Lower leg skin (tissue), 4 donors: ENCODE results near the gene FER1L5. TPM values are rescaled to one million over a fixed set of nuclear protein-coding genes. Genes with fewer than 3 reads are reported as not detected.

Source experiments
- DNase-seq, 2 donors: peaks; one replicate each; pipeline ENCODE4 v3.0.0-alpha.2; 2019; ENCODE audit warnings: low spot score in 2 of 2
- H3K4me3 ChIP-seq: fragments of 200-600 bp; sonication (generic); 2 replicates; pipeline ENCODE4 v1.5.1; 2017; ENCODE audit warnings: mild to moderate bottlenecking, low read depth; ENCODE audit not compliant: poor library complexity, severe bottlenecking
- CTCF ChIP-seq, 3 donors: fragments of 450-650 bp; IDR thresholded peaks; one replicate each; pipeline ENCODE4 v1.5.1; 2016; ENCODE audit warnings: antibody characterized with exemption in 3 of 3, mild to moderate bottlenecking in 3 of 3, moderate library complexity in 2 of 3
- POLR2A ChIP-seq, 2 donors: fragments of 450-650 bp; IDR thresholded peaks; one replicate each; pipeline ENCODE4 v1.6.1; 2016 to 2017; ENCODE audit warnings: antibody characterized with exemption in 2 of 2, mild to moderate bottlenecking in 1 of 2, moderate library complexity in 1 of 2
- WGBS, 2 donors: methylation state at CpG; one replicate each; pipeline ENCODE4 v1.1.5; 2018; 5-methylcytosine and 5-hydroxymethylcytosine counted together
- intact Hi-C: fragments of 100-400 bp; cut with DNase I; formaldehyde crosslinking; loops from one replicate; pipeline ENCODE4 v1.15.0; 2023; ENCODE audit warnings: low total_unique reads
- total RNA-seq, 4 donors: library from RNA; depleted of rRNA; stranded (reverse); fragments of >200 nt; gene quantifications; one replicate each; pipeline ENCODE4 v1.1.0, GENCODE V29; 2016

The FER1L5 gene
- total RNA-seq, 4 donors from 2014 or later: not detected

- WGBS, 2 donors: 89 to 92% methylated on average over 3 of the region's 3 CpGs
- TF ChIP-seq CTCF (IDR thresholded peaks at IDR 0.05) (no peak), POLR2A (IDR thresholded peaks at IDR 0.05) (no peak)
- no peak overlapping the region for H3K4me3 ChIP-seq
- intact Hi-C loops: no loop called here
- DNase-seq: no peak
Observed at GRCh38 chr2:96710985-96711384, 68.4 kb downstream of the FER1L5 start.

- WGBS, 2 donors: 89 to 92% methylated on average over 5 of the region's 5 CpGs
- DNase-seq: no peak
- H3K4me3 ChIP-seq: no peak overlapping the region
- TF ChIP-seq CTCF (IDR thresholded peaks at IDR 0.05): no peak
- TF ChIP-seq POLR2A (IDR thresholded peaks at IDR 0.05): no peak
- intact Hi-C loops: no loop called here
Observed at GRCh38 chr2:96715658-96716057, 73.1 kb downstream of the FER1L5 start.

- intact Hi-C loops: no loop called here
- no peak for DNase-seq
- H3K4me3 ChIP-seq: no peak overlapping the region
- no peak for TF ChIP-seq CTCF (IDR thresholded peaks at IDR 0.05)
- TF ChIP-seq POLR2A (IDR thresholded peaks at IDR 0.05): no peak
Observed at GRCh38 chr2:96716388-96716787, 73.8 kb downstream of the FER1L5 start.

- DNase-seq: no peak
- 93% methylated on average over 4 of the region's 4 CpGs for WGBS, 2 donors
- intact Hi-C loops: no loop called here
- no peak for TF ChIP-seq CTCF (IDR thresholded peaks at IDR 0.05)
- TF ChIP-seq POLR2A (IDR thresholded peaks at IDR 0.05): no peak
- H3K4me3 ChIP-seq: no peak overlapping the region
Observed at GRCh38 chr2:96726131-96726530, 83.6 kb downstream of the FER1L5 start.

- intact Hi-C loops: no loop called here
- H3K4me3 ChIP-seq: no peak overlapping the region
- TF ChIP-seq POLR2A (IDR thresholded peaks at IDR 0.05) (no peak), CTCF (IDR thresholded peaks at IDR 0.05) (no peak)
- DNase-seq: no peak
- WGBS, 2 donors: 88 to 93% methylated on average over 5 of the region's 5 CpGs
Observed at GRCh38 chr2:96727431-96727830, 84.9 kb downstream of the FER1L5 start.

GRCh38 chr2:96729748-96730147 is 87.2 kb downstream of the FER1L5 start:
- no peak overlapping the region for H3K4me3 ChIP-seq
- no peak for DNase-seq
- WGBS, 2 donors: 83 to 87% methylated on average over 7 of the region's 7 CpGs
- intact Hi-C loops: no loop called here
- TF ChIP-seq CTCF (IDR thresholded peaks at IDR 0.05): no peak
- TF ChIP-seq POLR2A (IDR thresholded peaks at IDR 0.05): no peak
